Measurements from ENCODE around the gene PLXNB1. TPM values are rescaled to one million over a fixed set of nuclear protein-coding genes. Genes with fewer than 3 reads are reported as not detected.
"Not testable (repeated sequence)": the region's sequence is repeated elsewhere in the genome, so short reads cannot be mapped to it uniquely, and the experiment has no call there.

PLXNB1 gene
- total RNA-seq, 4 donors from 2014 or later, result 150 to 455 (median 312) TPM

- no peak overlapping the region for H3K4me3 ChIP-seq
- no peaks in the 10 kb centered on the region for H3K4me1 ChIP-seq
- H3K27me3 ChIP-seq, result no peaks in the 10 kb centered on the region
- peak overlapping the region in 1 of 4 donors; percentile 80 for H3K27ac ChIP-seq
- H3K9me3 ChIP-seq, result no peaks in the 10 kb centered on the region
- H3K36me3 ChIP-seq, result peaks cover 0 to 46% (median 0%) of the 10 kb centered on the region in 3 donors
- TF ChIP-seq CTCF (IDR thresholded peaks at IDR 0.05) (no peak), POLR2A (IDR thresholded peaks at IDR 0.05) (no peak)
- peak; percentile 9 to 48 (median 31) for DNase-seq
Measured at GRCh38 chr3:48403533-48404439, 26.1 kb downstream of the PLXNB1 start.

GRCh38 chr3:48402907-48403306 lies 27.0 kb downstream of the PLXNB1 start:
- TF ChIP-seq POLR2A (IDR thresholded peaks at IDR 0.05) (no peak), CTCF (IDR thresholded peaks at IDR 0.05) (no peak)
- no peak for DNase-seq
- Histone ChIP-seq H3K9me3 (no peaks in the 10 kb centered on the region), H3K4me3 (no peak overlapping the region), H3K27ac (peak overlapping the region; percentile 42 to 80 (median 48)), H3K27me3 (no peaks in the 10 kb centered on the region), H3K4me1 (no peaks in the 10 kb centered on the region), H3K36me3 (peaks cover 0 to 37% (median 0%) of the 10 kb centered on the region in 3 donors)

GRCh38 chr3:48402281-48402732 lies 27.6 kb downstream of the PLXNB1 start:
- Histone ChIP-seq H3K4me3 (no peak overlapping the region), H3K27ac (peak overlapping the region; percentile 42 to 80 (median 48)), H3K4me1 (no peaks in the 10 kb centered on the region), H3K36me3 (peaks cover 0 to 37% (median 0%) of the 10 kb centered on the region in 3 donors), H3K27me3 (no peaks in the 10 kb centered on the region), H3K9me3 (no peaks in the 10 kb centered on the region)
- peak; percentile 44 to 82 (median 62) for DNase-seq
- TF ChIP-seq POLR2A (IDR thresholded peaks at IDR 0.05) (no peak), CTCF (IDR thresholded peaks at IDR 0.05) (no peak)

DNA sequence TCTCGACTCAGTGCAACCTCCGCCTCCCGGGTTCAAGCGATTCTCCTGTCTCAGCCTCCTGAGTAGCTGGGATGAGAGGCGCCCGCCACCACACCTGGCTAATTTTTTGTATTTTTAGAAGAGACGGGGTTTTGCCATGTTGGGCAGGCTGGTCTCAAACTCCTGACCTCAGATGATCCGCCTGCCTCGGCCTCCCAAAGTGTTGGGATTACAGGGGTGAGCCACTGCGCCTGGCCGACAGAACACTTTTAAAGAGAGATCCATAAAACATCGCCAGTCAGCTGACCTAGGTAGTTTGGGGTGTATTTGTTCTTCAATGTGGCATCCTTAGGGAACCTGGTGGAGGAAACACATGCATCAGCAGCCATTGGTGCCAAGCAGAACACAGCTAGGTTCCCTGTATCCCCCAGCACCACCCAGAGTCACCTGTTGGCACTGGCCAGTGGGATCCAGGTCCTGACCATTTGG lies 28.4 kb downstream of the PLXNB1 start:
- Histone ChIP-seq H3K27ac (peak overlapping the region in 3 of 4 donors; percentile 50 to 80 (median 55)), H3K36me3 (peaks cover 0 to 30% (median 0%) of the 10 kb centered on the region in 3 donors)
- H3K9me3 ChIP-seq, H3K27me3 ChIP-seq, H3K4me1 ChIP-seq, H3K4me3 ChIP-seq: not testable (repeated sequence)
- DNase-seq, result peak in 1 of 3 donors; percentile 45

GRCh38 chr3:48400824-48401433 lies 29.0 kb downstream of the PLXNB1 start:
- TF ChIP-seq POLR2A (IDR thresholded peaks at IDR 0.05) (no peak), CTCF (IDR thresholded peaks at IDR 0.05) (peak; percentile 80 to 95 (median 89))

More at GRCh38 chr3:48400824-48401433, 29.0 kb downstream of the PLXNB1 start:
- Histone ChIP-seq H3K27me3 (no peaks in the 10 kb centered on the region), H3K9me3 (no peaks in the 10 kb centered on the region), H3K27ac (peak overlapping the region in 1 of 4 donors; percentile 80), H3K36me3 (peaks cover 0 to 25% (median 0%) of the 10 kb centered on the region in 3 donors), H3K4me1 (no peaks in the 10 kb centered on the region), H3K4me3 (no peak overlapping the region)
- peak; percentile 44 to 84 (median 46) for DNase-seq
